HCT116 (cell line): ENCODE data around the gene TIPRL. TPM values are rescaled to one million over a fixed set of nuclear protein-coding genes. Genes with fewer than 3 reads are reported as not detected.

Experiments used
- ATAC-seq: fragments of 200-7000 bp; cut with Tn5 transposase; 2 replicates; pipeline ENCODE4 v1.9.1; 2020; ENCODE audit warnings: mild to moderate bottlenecking, moderate library complexity
- BruUV-seq: library from RNA; stranded (reverse); fragments of 400-500 nt; replicated peaks from 2 replicates; lab custom pipeline; 2021; lab: Mats Ljungman, UMichigan
- CTCF ChIA-PET: fragments of 300-600 bp; sonication (Branson Sonifier 250); formaldehyde crosslinking; loops from one replicate; lab custom pipeline; 2021; ENCODE audit warnings: antibody characterized with exemption; lab: Charles Lee
- POLR2A ChIA-PET: fragments of 300-600, 350-600 bp; sonication (Branson Sonifier 250); formaldehyde crosslinking; loops from one replicate; lab custom pipeline; 2021; ENCODE audit warnings: antibody characterized with exemption; lab: Charles Lee
- RAD21 ChIA-PET, 2 experiments: fragments of 300-600 bp; sonication (Branson Sonifier 250); formaldehyde crosslinking; loops; one replicate each; lab custom pipeline; 2023; ENCODE audit warnings: low total read pairs in 2 of 2; ENCODE audit not compliant: uncharacterized antibody in 2 of 2, unreplicated experiment in 2 of 2, low non-redundant PET in 1 of 2; lab: Charles Lee
- DNase-seq: peaks from one replicate; pipeline ENCODE4 v3.0.0-alpha.2; 2010; ENCODE audit warnings: low read depth, low spot score
- H2AFZ ChIP-seq: fragments of 200-600 bp; shearing (Covaris generic), sonication (generic); 2 replicates; pipeline ENCODE4 v1.6.1; 2017; ENCODE audit warnings: low read depth, mixed run types, mixed read lengths, antibody characterized with exemption, low read length; ENCODE audit not compliant: poor library complexity, severe bottlenecking
- H3K27ac ChIP-seq: 2 replicates; pipeline ENCODE4 v1.5.1; 2012; ENCODE audit warnings: low read depth, low read length
- H3K27me3 ChIP-seq: fragments of 200-600 bp; sonication (generic); 2 replicates; pipeline ENCODE4 v1.6.1; 2016; ENCODE audit warnings: mixed run types, low read length, mixed read lengths; ENCODE audit not compliant: insufficient read depth
- H3K36me3 ChIP-seq, 2 experiments: fragments of 200-500 bp in 1 of 2; fragments of 200-600 bp in 1 of 2; sonication (Bioruptor generic) in 1 of 2; sonication (generic) in 1 of 2; 2 replicates each; pipeline versions ENCODE4 v1.5.1 to v1.6.1; 2014 to 2016; ENCODE audit warnings: low read length in 2 of 2, inconsistent platforms in 1 of 2, mixed read lengths in 1 of 2, mixed run types in 1 of 2; ENCODE audit not compliant: insufficient read depth in 2 of 2, control insufficient read depth in 1 of 2
- H3K4me1 ChIP-seq, 2 experiments: fragments of 200-600 bp in 1 of 2; sonication (generic) in 1 of 2; 2 replicates each; pipeline versions ENCODE4 v1.5.1 to v1.6.1; 2012 to 2017; ENCODE audit warnings: low read length in 2 of 2, inconsistent platforms in 1 of 2, mild to moderate bottlenecking in 1 of 2, mixed read lengths in 1 of 2, mixed run types in 1 of 2, moderate library complexity in 1 of 2; ENCODE audit not compliant: insufficient read depth in 2 of 2, control insufficient read depth in 1 of 2
- H3K4me2 ChIP-seq: fragments of 200-600 bp; sonication (generic); 2 replicates; pipeline ENCODE4 v1.6.1; 2017; ENCODE audit warnings: mixed run types, low read length, mixed read lengths
- H3K4me3 ChIP-seq, 2 experiments: fragments of 200-600 bp in 1 of 2; sonication (generic) in 1 of 2; replicated peaks in 1 of 2; 2 replicates each; pipeline ENCODE4 v1.5.1; 2011 to 2016; ENCODE audit warnings: low read length in 2 of 2, control low read depth in 1 of 2, low read depth in 1 of 2, mild to moderate bottlenecking in 1 of 2, mixed read lengths in 1 of 2, mixed run types in 1 of 2
- H3K79me2 ChIP-seq: fragments of 200-600 bp; sonication (generic); 2 replicates; pipeline ENCODE4 v1.6.1; 2017; ENCODE audit warnings: mild to moderate bottlenecking, mixed run types, low read length, moderate library complexity, mixed read lengths; ENCODE audit not compliant: insufficient read depth
- H3K9ac ChIP-seq: fragments of 200-600 bp; sonication (generic); 2 replicates; pipeline ENCODE4 v1.6.1; 2016; ENCODE audit warnings: low read length, mixed read lengths
- H3K9me2 ChIP-seq: fragments of 200-600 bp; sonication (generic), shearing (Covaris generic); 2 replicates; pipeline ENCODE4 v1.6.1; 2017; ENCODE audit warnings: mixed run types, mild to moderate bottlenecking, moderate library complexity; ENCODE audit not compliant: insufficient read depth
- H3K9me3 ChIP-seq, 2 experiments: fragments of 200-500 bp in 1 of 2; fragments of 200-600 bp in 1 of 2; sonication (Bioruptor generic) in 1 of 2; sonication (generic) in 1 of 2; 2 replicates each; pipeline ENCODE4 v1.6.1; 2014 to 2017; ENCODE audit warnings: low read length in 2 of 2, mixed read lengths in 2 of 2, inconsistent platforms in 1 of 2, low read depth in 1 of 2, mild to moderate bottlenecking in 1 of 2, mixed run types in 1 of 2, moderate library complexity in 1 of 2; ENCODE audit not compliant: control insufficient read depth in 1 of 2, insufficient read depth in 1 of 2
- H4K20me1 ChIP-seq: fragments of 200-600 bp; sonication (generic), shearing (Covaris generic); 2 replicates; pipeline ENCODE4 v1.6.1; 2017; ENCODE audit warnings: mixed run types, mild to moderate bottlenecking, moderate library complexity; ENCODE audit not compliant: insufficient read depth
- CBX3 ChIP-seq: IDR thresholded peaks from 2 replicates; pipeline ENCODE4 v1.6.1; 2012; ENCODE audit warnings: low read depth
- CEBPB ChIP-seq: IDR thresholded peaks from 2 replicates; pipeline ENCODE4 v1.6.1; 2012; ENCODE audit warnings: low read depth
- EGR1 ChIP-seq: IDR thresholded peaks from 2 replicates; pipeline ENCODE4 v1.6.1; 2012; ENCODE audit warnings: low read depth
- ELF1 ChIP-seq: IDR thresholded peaks from 2 replicates; pipeline ENCODE4 v1.6.1; 2012; ENCODE audit warnings: low read depth, borderline replicate concordance
- EZH2 ChIP-seq: fragments of 200-600 bp; sonication (generic); IDR thresholded peaks from 2 replicates; pipeline ENCODE4 v1.6.1; 2017; ENCODE audit warnings: antibody characterized with exemption, mixed run types
- FOSL1 ChIP-seq: IDR thresholded peaks from 2 replicates; pipeline ENCODE4 v1.6.1; 2012; ENCODE audit warnings: low read depth
- MAX ChIP-seq: IDR thresholded peaks from 2 replicates; pipeline ENCODE4 v1.6.1; 2012
- POLR2A ChIP-seq: IDR thresholded peaks from 2 replicates; pipeline ENCODE4 v1.7.0; 2011; ENCODE audit warnings: borderline replicate concordance; ENCODE audit not compliant: insufficient read depth, insufficient read length; ENCODE audit errors: extremely low read depth
- POLR2AphosphoS5 ChIP-seq: IDR thresholded peaks from 2 replicates; pipeline ENCODE4 v1.6.1; 2011; ENCODE audit warnings: mild to moderate bottlenecking, low read depth, low read length, moderate library complexity
- RAD21 ChIP-seq: IDR thresholded peaks from 2 replicates; pipeline ENCODE4 v1.6.1; 2012; ENCODE audit warnings: low read depth, mild to moderate bottlenecking
- SIN3A ChIP-seq: IDR thresholded peaks from 2 replicates; pipeline ENCODE4 v1.6.1; 2012; ENCODE audit warnings: low read depth
- SRF ChIP-seq: IDR thresholded peaks from 2 replicates; pipeline ENCODE4 v1.6.1; 2012; ENCODE audit warnings: low read depth
- TCF7L2 ChIP-seq: IDR thresholded peaks from 2 replicates; pipeline ENCODE4 v1.7.0; 2011; ENCODE audit warnings: borderline replicate concordance, inconsistent platforms; ENCODE audit not compliant: insufficient read depth, insufficient read length; ENCODE audit errors: extremely low read depth
- YY1 ChIP-seq: IDR thresholded peaks from 2 replicates; pipeline ENCODE4 v1.6.1; 2011; ENCODE audit warnings: low read length, low read depth, moderate library complexity, mild to moderate bottlenecking; ENCODE audit not compliant: insufficient replicate concordance; ENCODE audit errors: extremely low read depth
- ZNF274 ChIP-seq: fragments of 200-500 bp; sonication (Bioruptor generic); IDR thresholded peaks from 2 replicates; pipeline ENCODE4 v1.6.1; 2014; ENCODE audit warnings: mild to moderate bottlenecking, low read depth, low read length, inconsistent platforms
- intact Hi-C: fragments of 100-400 bp; cut with micrococcal nuclease; formaldehyde crosslinking; loops from 2 replicates; pipeline ENCODE4 v1.10.0; 2022
- total RNA-seq: library from RNA; stranded (reverse); gene quantifications from one replicate; pipeline ENCODE4 v1.2.1, GENCODE V29; 2021; ENCODE audit not compliant: unreplicated experiment
- TF ChIP-seq, protein P1 (sequence below): IDR thresholded peaks from 2 replicates; pipeline ENCODE4 v1.6.1; 2011; ENCODE audit warnings: mild to moderate bottlenecking, low read length, moderate library complexity; ENCODE audit not compliant: insufficient replicate concordance; ENCODE audit errors: extremely low read depth
- TF ChIP-seq, protein P2 (sequence below): IDR thresholded peaks from 2 replicates; pipeline ENCODE4 v1.6.1; 2012; ENCODE audit warnings: low read depth
- TF ChIP-seq, protein P3 (sequence below), 3 experiments: fragments of 200-600 bp in 1 of 3; sonication (generic) in 1 of 3; IDR thresholded peaks in 2 of 3; conservative IDR thresholded peaks in 1 of 3; 2 replicates each; pipeline ENCODE4 v1.5.1; 2012 to 2017; ENCODE audit warnings: low read depth in 2 of 3, low read length in 2 of 3, antibody characterized with exemption in 1 of 3, borderline replicate concordance in 1 of 3, control low read depth in 1 of 3, mild to moderate bottlenecking in 1 of 3, mixed read lengths in 1 of 3, mixed run types in 1 of 3, moderate library complexity in 1 of 3; ENCODE audit not compliant: insufficient read depth in 1 of 3
- TF ChIP-seq, protein P4 (sequence below): IDR thresholded peaks from 2 replicates; pipeline ENCODE4 v1.6.1; 2012

The TIPRL gene
- total RNA-seq, 1 experiment from 2014 or later = 36.4 TPM

GRCh38 chr1:168202941-168203654 lies 24.3 kb downstream of the TIPRL start:
- TF ChIP-seq, protein P1, sequence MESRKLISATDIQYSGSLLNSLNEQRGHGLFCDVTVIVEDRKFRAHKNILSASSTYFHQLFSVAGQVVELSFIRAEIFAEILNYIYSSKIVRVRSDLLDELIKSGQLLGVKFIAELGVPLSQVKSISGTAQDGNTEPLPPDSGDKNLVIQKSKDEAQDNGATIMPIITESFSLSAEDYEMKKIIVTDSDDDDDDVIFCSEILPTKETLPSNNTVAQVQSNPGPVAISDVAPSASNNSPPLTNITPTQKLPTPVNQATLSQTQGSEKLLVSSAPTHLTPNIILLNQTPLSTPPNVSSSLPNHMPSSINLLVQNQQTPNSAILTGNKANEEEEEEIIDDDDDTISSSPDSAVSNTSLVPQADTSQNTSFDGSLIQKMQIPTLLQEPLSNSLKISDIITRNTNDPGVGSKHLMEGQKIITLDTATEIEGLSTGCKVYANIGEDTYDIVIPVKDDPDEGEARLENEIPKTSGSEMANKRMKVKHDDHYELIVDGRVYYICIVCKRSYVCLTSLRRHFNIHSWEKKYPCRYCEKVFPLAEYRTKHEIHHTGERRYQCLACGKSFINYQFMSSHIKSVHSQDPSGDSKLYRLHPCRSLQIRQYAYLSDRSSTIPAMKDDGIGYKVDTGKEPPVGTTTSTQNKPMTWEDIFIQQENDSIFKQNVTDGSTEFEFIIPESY = no peak
- TF ChIP-seq POLR2A (no peak), TCF7L2 (no peak), CEBPB (no peak), SIN3A (no peak), EZH2 (no peak), POLR2AphosphoS5 (no peak), MAX (no peak), FOSL1 (no peak), ZNF274 (no peak), ELF1 (no peak), EGR1 (no peak), SRF (no peak), CBX3 (no peak), RAD21 (no peak), YY1 (no peak)
- TF ChIP-seq, protein P2, sequence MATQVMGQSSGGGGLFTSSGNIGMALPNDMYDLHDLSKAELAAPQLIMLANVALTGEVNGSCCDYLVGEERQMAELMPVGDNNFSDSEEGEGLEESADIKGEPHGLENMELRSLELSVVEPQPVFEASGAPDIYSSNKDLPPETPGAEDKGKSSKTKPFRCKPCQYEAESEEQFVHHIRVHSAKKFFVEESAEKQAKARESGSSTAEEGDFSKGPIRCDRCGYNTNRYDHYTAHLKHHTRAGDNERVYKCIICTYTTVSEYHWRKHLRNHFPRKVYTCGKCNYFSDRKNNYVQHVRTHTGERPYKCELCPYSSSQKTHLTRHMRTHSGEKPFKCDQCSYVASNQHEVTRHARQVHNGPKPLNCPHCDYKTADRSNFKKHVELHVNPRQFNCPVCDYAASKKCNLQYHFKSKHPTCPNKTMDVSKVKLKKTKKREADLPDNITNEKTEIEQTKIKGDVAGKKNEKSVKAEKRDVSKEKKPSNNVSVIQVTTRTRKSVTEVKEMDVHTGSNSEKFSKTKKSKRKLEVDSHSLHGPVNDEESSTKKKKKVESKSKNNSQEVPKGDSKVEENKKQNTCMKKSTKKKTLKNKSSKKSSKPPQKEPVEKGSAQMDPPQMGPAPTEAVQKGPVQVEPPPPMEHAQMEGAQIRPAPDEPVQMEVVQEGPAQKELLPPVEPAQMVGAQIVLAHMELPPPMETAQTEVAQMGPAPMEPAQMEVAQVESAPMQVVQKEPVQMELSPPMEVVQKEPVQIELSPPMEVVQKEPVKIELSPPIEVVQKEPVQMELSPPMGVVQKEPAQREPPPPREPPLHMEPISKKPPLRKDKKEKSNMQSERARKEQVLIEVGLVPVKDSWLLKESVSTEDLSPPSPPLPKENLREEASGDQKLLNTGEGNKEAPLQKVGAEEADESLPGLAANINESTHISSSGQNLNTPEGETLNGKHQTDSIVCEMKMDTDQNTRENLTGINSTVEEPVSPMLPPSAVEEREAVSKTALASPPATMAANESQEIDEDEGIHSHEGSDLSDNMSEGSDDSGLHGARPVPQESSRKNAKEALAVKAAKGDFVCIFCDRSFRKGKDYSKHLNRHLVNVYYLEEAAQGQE = no peak
- TF ChIP-seq, protein P3, sequence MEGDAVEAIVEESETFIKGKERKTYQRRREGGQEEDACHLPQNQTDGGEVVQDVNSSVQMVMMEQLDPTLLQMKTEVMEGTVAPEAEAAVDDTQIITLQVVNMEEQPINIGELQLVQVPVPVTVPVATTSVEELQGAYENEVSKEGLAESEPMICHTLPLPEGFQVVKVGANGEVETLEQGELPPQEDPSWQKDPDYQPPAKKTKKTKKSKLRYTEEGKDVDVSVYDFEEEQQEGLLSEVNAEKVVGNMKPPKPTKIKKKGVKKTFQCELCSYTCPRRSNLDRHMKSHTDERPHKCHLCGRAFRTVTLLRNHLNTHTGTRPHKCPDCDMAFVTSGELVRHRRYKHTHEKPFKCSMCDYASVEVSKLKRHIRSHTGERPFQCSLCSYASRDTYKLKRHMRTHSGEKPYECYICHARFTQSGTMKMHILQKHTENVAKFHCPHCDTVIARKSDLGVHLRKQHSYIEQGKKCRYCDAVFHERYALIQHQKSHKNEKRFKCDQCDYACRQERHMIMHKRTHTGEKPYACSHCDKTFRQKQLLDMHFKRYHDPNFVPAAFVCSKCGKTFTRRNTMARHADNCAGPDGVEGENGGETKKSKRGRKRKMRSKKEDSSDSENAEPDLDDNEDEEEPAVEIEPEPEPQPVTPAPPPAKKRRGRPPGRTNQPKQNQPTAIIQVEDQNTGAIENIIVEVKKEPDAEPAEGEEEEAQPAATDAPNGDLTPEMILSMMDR (IDR thresholded peaks at IDR 0.05 in 2 of 3, conservative IDR thresholded peaks at IDR 0.05 in 1 of 3; ENCODE audit: borderline replicate concordance in 1 of 3, insufficient read depth in 1 of 3, low read depth in 2 of 3, low read length in 2 of 3) = no peak
- TF ChIP-seq, protein P4, sequence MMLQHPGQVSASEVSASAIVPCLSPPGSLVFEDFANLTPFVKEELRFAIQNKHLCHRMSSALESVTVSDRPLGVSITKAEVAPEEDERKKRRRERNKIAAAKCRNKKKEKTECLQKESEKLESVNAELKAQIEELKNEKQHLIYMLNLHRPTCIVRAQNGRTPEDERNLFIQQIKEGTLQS = no peak
- Histone ChIP-seq H2AFZ (no peak overlapping the region), H3K79me2 (no peaks in the 10 kb centered on the region), H4K20me1 (no peaks in the 10 kb centered on the region), H3K27ac (no peak overlapping the region), H3K9me2 (no peaks in the 10 kb centered on the region), H3K9ac (no peak overlapping the region), H3K4me2 (no peak overlapping the region), H3K27me3 (no peaks in the 10 kb centered on the region), H3K9me3 (no peaks in the 10 kb centered on the region), H3K36me3 (peaks cover 6 to 7% of the 10 kb centered on the region in 2 experiments; a peak in 3 of 4 replicates), H3K4me1 (no peaks in the 10 kb centered on the region), H3K4me3 (no peak overlapping the region)
- ChIA-PET RAD21 (no interaction called here), CTCF (no interaction called here), POLR2A (no interaction called here)
- intact Hi-C loops = no loop called here
- no TSS peak for BruUV-seq
- ATAC-seq = no peak
- no peak for DNase-seq
